ENCODE results near the gene LAMA1. TPM values are rescaled to one million over a fixed set of nuclear protein-coding genes. Genes with fewer than 3 reads are reported as not detected.

LAMA1 gene
- total RNA-seq, 3 donors from 2014 or later: 2.7 to 20.8 (median 6.1) TPM

GRCh38 chr18:6927153-6927552 lies 190.4 kb downstream of the LAMA1 start:
- TF ChIP-seq, protein P1, sequence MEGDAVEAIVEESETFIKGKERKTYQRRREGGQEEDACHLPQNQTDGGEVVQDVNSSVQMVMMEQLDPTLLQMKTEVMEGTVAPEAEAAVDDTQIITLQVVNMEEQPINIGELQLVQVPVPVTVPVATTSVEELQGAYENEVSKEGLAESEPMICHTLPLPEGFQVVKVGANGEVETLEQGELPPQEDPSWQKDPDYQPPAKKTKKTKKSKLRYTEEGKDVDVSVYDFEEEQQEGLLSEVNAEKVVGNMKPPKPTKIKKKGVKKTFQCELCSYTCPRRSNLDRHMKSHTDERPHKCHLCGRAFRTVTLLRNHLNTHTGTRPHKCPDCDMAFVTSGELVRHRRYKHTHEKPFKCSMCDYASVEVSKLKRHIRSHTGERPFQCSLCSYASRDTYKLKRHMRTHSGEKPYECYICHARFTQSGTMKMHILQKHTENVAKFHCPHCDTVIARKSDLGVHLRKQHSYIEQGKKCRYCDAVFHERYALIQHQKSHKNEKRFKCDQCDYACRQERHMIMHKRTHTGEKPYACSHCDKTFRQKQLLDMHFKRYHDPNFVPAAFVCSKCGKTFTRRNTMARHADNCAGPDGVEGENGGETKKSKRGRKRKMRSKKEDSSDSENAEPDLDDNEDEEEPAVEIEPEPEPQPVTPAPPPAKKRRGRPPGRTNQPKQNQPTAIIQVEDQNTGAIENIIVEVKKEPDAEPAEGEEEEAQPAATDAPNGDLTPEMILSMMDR (IDR thresholded peaks at IDR 0.05): no peak
- H3K9me3 ChIP-seq: no peaks in the 10 kb centered on the region
- H3K36me3 ChIP-seq (ENCODE audit: low read depth): no peaks in the 10 kb centered on the region
- no peak for DNase-seq
- H3K4me1 ChIP-seq (ENCODE audit: low read depth): no peaks in the 10 kb centered on the region
- H3K4me3 ChIP-seq: no peak overlapping the region
- no peak for ATAC-seq
- intact Hi-C loops (cut with DNase I, micrococcal nuclease): loop anchor here in 1 of 2 donors (10.0 kb wide), 1 partner anchor 248 kb away; no protein-coding TSS in a partner anchor

DNA sequence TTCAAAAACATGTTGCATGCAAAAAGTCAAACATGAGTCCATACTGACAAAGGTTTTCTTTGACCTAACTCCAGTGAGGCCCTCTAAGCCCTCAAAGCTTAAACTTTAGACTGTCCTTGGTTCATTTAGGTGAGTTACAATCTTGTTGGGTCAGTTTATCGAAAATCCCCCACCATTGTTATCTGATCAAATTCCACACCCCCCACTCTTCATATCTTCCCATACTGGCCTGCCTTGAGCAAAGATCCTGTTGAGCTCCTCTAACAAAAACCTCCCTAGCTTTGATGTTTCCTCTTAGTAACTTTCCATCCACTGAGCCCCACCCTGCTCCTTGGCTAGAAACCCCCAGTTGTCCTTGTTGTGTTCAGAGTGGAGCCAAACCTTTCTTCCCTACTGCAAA lies 194.4 kb downstream of the LAMA1 start:
- Histone ChIP-seq H3K36me3 (ENCODE audit: low read depth) (no peaks in the 10 kb centered on the region), H3K9me3 (no peaks in the 10 kb centered on the region), H3K4me1 (ENCODE audit: low read depth) (no peaks in the 10 kb centered on the region), H3K4me3 (no peak overlapping the region)
- DNase-seq (no peak), ATAC-seq (no peak)
- intact Hi-C loops (cut with DNase I, micrococcal nuclease): loop anchor here in 1 of 2 donors (10.0 kb wide), 1 partner anchor 252 kb away; no protein-coding TSS in a partner anchor
- TF ChIP-seq, protein P1 (IDR thresholded peaks at IDR 0.05): no peak

GRCh38 chr18:6921571-6921970 lies 196.0 kb downstream of the LAMA1 start:
- Histone ChIP-seq H3K9me3 (no peaks in the 10 kb centered on the region), H3K4me1 (ENCODE audit: low read depth) (no peaks in the 10 kb centered on the region), H3K4me3 (no peak overlapping the region), H3K36me3 (ENCODE audit: low read depth) (no peaks in the 10 kb centered on the region)
- TF ChIP-seq, protein P1 (IDR thresholded peaks at IDR 0.05): no peak
- ATAC-seq (no peak), DNase-seq (no peak)
- intact Hi-C loops (cut with DNase I, micrococcal nuclease): loop anchor here (2.0 to 10.0 kb wide), 2 partner anchors 79 to 253 kb away; no protein-coding TSS in a partner anchor

DNA sequence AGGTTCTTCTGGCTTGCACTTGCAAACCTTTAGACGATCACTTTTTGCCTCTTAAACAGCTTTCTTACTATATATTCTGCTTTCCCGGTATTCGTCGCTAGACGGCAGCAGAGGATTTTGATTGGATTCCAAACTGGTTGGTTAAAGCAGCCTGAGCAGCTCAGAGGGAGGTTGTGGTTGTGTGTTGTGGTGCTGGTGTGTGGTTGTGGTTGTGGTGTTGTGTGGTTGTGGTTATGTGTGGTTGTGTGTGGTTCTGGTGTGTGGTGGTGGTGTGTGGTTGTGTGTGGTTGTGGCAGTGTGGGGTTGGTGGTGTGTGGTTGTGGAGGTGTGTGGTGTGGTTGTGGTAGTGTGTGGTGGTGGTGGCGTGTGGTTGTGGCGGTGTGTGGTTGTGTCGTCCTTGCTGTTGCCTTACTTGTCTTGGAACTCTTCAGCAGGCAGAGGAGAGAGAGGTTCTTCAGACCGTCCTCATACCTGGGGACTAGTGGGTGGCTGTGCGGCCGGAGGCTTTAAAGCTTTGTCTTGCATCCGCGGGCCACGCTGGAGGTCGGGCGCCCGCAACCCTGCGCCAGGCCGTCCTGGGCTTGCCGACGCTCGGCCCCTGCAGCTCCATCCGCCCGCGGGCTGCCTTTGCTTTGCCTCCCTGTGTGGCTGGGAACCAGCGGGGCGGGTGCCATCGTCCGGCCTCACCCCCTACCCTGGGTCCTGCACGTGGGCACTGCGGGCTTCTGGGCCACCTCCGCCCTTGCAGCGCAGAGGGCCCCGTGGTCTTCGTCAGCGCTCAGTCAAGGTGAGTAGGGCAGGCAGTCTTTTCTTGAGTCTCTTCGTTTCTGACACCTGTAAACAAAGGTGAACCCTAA lies 197.3 kb downstream of the LAMA1 start:
- Histone ChIP-seq H3K9me3 (no peaks in the 10 kb centered on the region), H3K4me3 (no peak overlapping the region), H3K4me1 (ENCODE audit: low read depth) (no peaks in the 10 kb centered on the region), H3K36me3 (ENCODE audit: low read depth) (no peaks in the 10 kb centered on the region)
- DNase-seq (peak in 1 of 3 donors; percentile 93), ATAC-seq (peak; percentile 86)
- intact Hi-C loops (cut with DNase I, micrococcal nuclease): loop anchor here (2.0 to 10.0 kb wide), 2 partner anchors 80 to 254 kb away; no protein-coding TSS in a partner anchor
- TF ChIP-seq, protein P1 (IDR thresholded peaks at IDR 0.05): peak; percentile 42

DNA sequence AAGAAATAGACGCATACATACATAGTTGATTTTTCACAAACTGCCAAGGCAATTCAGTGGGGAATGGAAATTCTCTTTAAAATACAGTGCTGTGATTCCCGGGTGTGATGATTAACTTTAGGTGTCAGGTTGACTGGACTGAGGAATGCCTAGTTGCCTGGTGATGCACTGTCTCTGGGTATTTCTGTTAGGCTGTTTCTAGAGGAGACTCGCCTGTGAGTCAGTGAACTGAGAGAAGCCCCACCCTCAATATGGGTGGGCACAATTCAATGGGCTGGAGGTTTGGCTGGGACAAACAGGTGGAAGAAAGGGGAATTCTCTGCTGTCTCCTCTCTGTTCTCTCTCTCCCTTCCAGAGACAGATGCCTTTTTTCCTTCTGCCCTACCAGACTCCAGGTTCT lies 200.5 kb downstream of the LAMA1 start:
- intact Hi-C loops (cut with DNase I, micrococcal nuclease): no loop called here
- DNase-seq (no peak), ATAC-seq (no peak)
- no peaks in the 10 kb centered on the region for H3K4me1 ChIP-seq (ENCODE audit: low read depth)
- H3K36me3 ChIP-seq (ENCODE audit: low read depth): no peaks in the 10 kb centered on the region
- TF ChIP-seq, protein P1 (IDR thresholded peaks at IDR 0.05): no peak
- H3K4me3 ChIP-seq: no peak overlapping the region
- H3K9me3 ChIP-seq: no peaks in the 10 kb centered on the region
